Muscle layer of duodenum (tissue), 2 donors: ENCODE results near the gene ZFP3.
"Not testable (repeated sequence)": the region's sequence is repeated elsewhere in the genome, so short reads cannot be mapped to it uniquely, and the experiment has no call there.

Experiments used
- H3K27ac ChIP-seq: one replicate; pipeline ENCODE4 v1.7.0; 2013; ENCODE audit warnings: mild to moderate bottlenecking, low read length
- H3K27me3 ChIP-seq: one replicate; pipeline ENCODE4 v1.7.0; 2013; ENCODE audit warnings: low read depth, mild to moderate bottlenecking, control low read depth, low read length
- H3K36me3 ChIP-seq, 2 donors: one replicate each; pipeline ENCODE4 v1.7.0; 2013; ENCODE audit warnings: low read length in 2 of 2, control low read depth in 1 of 2, mild to moderate bottlenecking in 1 of 2; ENCODE audit not compliant: insufficient read depth in 2 of 2, control insufficient read depth in 1 of 2
- H3K4me1 ChIP-seq, 2 donors: one replicate each; pipeline ENCODE4 v1.7.0; 2013; ENCODE audit warnings: low read length in 2 of 2, mild to moderate bottlenecking in 2 of 2, control low read depth in 1 of 2, moderate library complexity in 1 of 2; ENCODE audit not compliant: insufficient read depth in 2 of 2, control insufficient read depth in 1 of 2
- H3K4me3 ChIP-seq, 2 donors: one replicate each; pipeline ENCODE4 v1.7.0; 2013; ENCODE audit warnings: low read length in 2 of 2, low read depth in 1 of 2, mild to moderate bottlenecking in 1 of 2
- H3K9me3 ChIP-seq, 2 donors: one replicate each; pipeline ENCODE4 v1.7.0; 2013; ENCODE audit warnings: low read length in 2 of 2, control low read depth in 1 of 2, mild to moderate bottlenecking in 1 of 2; ENCODE audit not compliant: control insufficient read depth in 1 of 2
- donor health status: healthy.

The ZFP3 gene

GRCh38 chr17:5044630-5045029, 33.6 kb upstream of the ZFP3 start:
- Histone ChIP-seq H3K4me1 (peaks cover 4% of the 10 kb centered on the region in 2 donors), H3K4me3 (no peak overlapping the region), H3K27me3 (no peaks in the 10 kb centered on the region), H3K36me3 (no peaks in the 10 kb centered on the region), H3K9me3 (no peaks in the 10 kb centered on the region), H3K27ac (peak overlapping the region; percentile 31)

DNA sequence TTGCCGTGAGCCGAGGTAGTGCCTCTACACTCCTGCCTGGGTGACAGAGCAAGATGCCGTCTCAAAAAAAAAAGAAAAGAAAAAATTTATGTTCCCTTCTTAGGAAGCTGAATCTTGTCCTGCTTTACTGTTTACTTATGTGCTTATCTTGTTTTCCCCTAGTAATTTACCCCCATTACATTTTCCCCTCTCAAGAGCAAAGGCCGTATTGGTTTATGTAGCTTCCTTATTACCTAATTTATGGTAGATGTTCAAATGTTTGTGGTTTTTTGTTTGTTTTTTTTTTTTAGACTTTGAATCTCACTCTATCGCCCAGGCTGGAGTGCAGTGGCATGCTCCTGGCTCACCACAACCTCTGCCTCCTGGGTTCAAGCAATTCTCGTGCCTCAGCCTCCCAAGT, 32.8 kb upstream of the ZFP3 start:
- H3K27me3 ChIP-seq = no peaks in the 10 kb centered on the region
- H3K27ac ChIP-seq = no peak overlapping the region
- peaks cover 5 to 11% of the 10 kb centered on the region in 2 donors for H3K4me1 ChIP-seq
- H3K36me3 ChIP-seq = no peaks in the 10 kb centered on the region
- no peak overlapping the region for H3K4me3 ChIP-seq
- no peaks in the 10 kb centered on the region for H3K9me3 ChIP-seq

GRCh38 chr17:5047446-5047845, 30.8 kb upstream of the ZFP3 start:
- Histone ChIP-seq H3K27ac (no peak overlapping the region), H3K27me3 (no peaks in the 10 kb centered on the region), H3K4me3 (no peak overlapping the region), H3K36me3 (no peaks in the 10 kb centered on the region), H3K4me1 (peaks cover 5 to 11% of the 10 kb centered on the region in 2 donors), H3K9me3 (no peaks in the 10 kb centered on the region)

- no peaks in the 10 kb centered on the region for H3K27me3 ChIP-seq
- H3K36me3 ChIP-seq = no peaks in the 10 kb centered on the region
- no peak overlapping the region for H3K4me3 ChIP-seq
- H3K27ac ChIP-seq = peak overlapping the region; percentile 71
- no peaks in the 10 kb centered on the region for H3K9me3 ChIP-seq
- peaks cover 5 to 11% of the 10 kb centered on the region in 2 donors for H3K4me1 ChIP-seq
These were observed 28.9 kb upstream of the ZFP3 start for GRCh38 chr17:5049314-5049841.

- H3K4me1 ChIP-seq = peaks cover 5 to 11% of the 10 kb centered on the region in 2 donors
- no peak overlapping the region for H3K4me3 ChIP-seq
- no peaks in the 10 kb centered on the region for H3K36me3 ChIP-seq
- no peak overlapping the region for H3K27ac ChIP-seq
- no peaks in the 10 kb centered on the region for H3K27me3 ChIP-seq
- H3K9me3 ChIP-seq = no peaks in the 10 kb centered on the region
These were observed 28.0 kb upstream of the ZFP3 start for GRCh38 chr17:5050278-5050677.

- no peaks in the 10 kb centered on the region for H3K27me3 ChIP-seq
- no peaks in the 10 kb centered on the region for H3K9me3 ChIP-seq
- no peak overlapping the region for H3K4me3 ChIP-seq
- H3K27ac ChIP-seq = no peak overlapping the region
- no peaks in the 10 kb centered on the region for H3K36me3 ChIP-seq
- H3K4me1 ChIP-seq = no peaks in the 10 kb centered on the region
These were observed 22.7 kb upstream of the ZFP3 start for GRCh38 chr17:5055543-5055942.

GRCh38 chr17:5065227-5065744, 13.0 kb upstream of the ZFP3 start:
- Histone ChIP-seq H3K9me3 (no peaks in the 10 kb centered on the region), H3K27me3 (no peaks in the 10 kb centered on the region), H3K27ac (no peak overlapping the region), H3K36me3 (no peaks in the 10 kb centered on the region), H3K4me3 (no peak overlapping the region), H3K4me1 (no peaks in the 10 kb centered on the region)

DNA sequence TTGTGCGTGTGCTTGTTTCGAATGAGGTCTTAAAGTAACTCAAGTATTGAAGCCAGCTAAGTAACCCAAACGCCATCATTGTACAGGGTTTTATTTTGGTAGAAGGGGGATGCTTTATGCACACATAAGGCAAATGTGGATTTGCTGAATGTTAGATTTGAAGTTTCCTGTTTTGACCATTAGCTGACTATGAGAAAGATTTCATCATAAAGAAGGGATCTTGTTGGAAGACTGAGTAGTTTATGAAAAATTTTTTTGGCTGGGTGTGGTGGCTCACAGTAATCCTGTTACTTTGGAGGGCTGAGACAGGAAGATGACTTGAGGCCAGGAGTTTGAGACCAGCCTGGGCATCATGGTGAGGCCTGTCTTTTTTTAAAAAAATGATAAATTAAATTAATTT, 10.0 kb upstream of the ZFP3 start:
- Histone ChIP-seq H3K4me3 (no peak overlapping the region), H3K27ac (no peak overlapping the region), H3K36me3 (no peaks in the 10 kb centered on the region), H3K9me3 (no peaks in the 10 kb centered on the region), H3K4me1 (no peaks in the 10 kb centered on the region), H3K27me3 (no peaks in the 10 kb centered on the region)

DNA sequence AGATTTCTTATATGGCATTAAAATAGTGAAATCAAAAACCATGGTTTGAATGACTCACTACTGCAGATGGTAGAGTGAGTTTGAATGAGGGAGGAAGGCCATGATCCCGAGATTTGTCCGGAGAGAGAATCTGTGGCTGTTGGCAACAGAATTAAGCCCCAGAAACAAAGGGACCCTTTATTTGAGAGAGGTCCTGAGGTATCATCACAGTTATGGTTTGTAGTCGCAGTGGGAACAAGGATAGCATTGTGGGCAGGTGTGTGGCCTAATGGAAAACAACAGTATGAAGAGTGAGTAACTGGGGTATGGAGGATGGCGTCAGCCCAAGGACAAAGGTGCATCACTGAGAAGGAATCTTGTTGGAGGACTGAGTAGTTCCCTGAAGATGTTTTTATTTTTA, 8.5 kb upstream of the ZFP3 start:
- Histone ChIP-seq H3K36me3 (no peaks in the 10 kb centered on the region), H3K4me3 (no peak overlapping the region), H3K27ac (no peak overlapping the region), H3K27me3 (no peaks in the 10 kb centered on the region), H3K9me3 (no peaks in the 10 kb centered on the region), H3K4me1 (no peaks in the 10 kb centered on the region)

GRCh38 chr17:5075472-5075871, 2.8 kb upstream of the ZFP3 start:
- H3K4me1 ChIP-seq = peaks cover 9 to 18% of the 10 kb centered on the region in 2 donors
- not testable (repeated sequence) for H3K4me3 ChIP-seq, H3K27me3 ChIP-seq, H3K9me3 ChIP-seq, H3K27ac ChIP-seq, H3K36me3 ChIP-seq

- H3K4me1 ChIP-seq = peaks cover 9 to 21% of the 10 kb centered on the region in 2 donors
- not testable (repeated sequence) for H3K27me3 ChIP-seq, H3K9me3 ChIP-seq, H3K27ac ChIP-seq, H3K36me3 ChIP-seq
- H3K4me3 ChIP-seq = peak overlapping the region; percentile 87 to 96
These were observed 992 bp upstream of the ZFP3 start for GRCh38 chr17:5077275-5077674.

DNA sequence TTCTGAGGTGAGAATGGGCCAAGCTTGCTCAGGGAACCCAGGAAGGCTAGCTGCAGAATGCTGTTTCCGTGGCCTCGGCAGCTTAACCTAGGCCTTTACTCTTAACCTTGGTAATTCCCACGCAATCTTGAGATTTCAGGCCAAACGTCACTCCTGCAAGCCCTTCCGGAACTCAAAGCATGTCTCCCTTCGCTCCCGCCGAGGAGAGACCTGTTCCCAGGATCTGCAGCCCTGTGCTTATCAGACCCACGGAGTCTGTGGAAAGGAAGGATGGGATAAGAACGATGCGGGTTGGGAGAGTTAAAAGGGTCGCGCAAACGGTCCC, 524 bp upstream of the ZFP3 start:
- no peaks in the 10 kb centered on the region for H3K27me3 ChIP-seq
- H3K27ac ChIP-seq = peak overlapping the region; percentile 80
- H3K36me3 ChIP-seq = peaks cover 0 to 14% of the 10 kb centered on the region in 2 donors
- peaks cover 9 to 21% of the 10 kb centered on the region in 2 donors for H3K4me1 ChIP-seq
- peak overlapping the region; percentile 87 to 96 for H3K4me3 ChIP-seq
- H3K9me3 ChIP-seq = peaks cover 0 to 1% of the 10 kb centered on the region in 2 donors
